ENCODE measurements around the gene OVCH2. TPM values are rescaled to one million over a fixed set of nuclear protein-coding genes. Genes with fewer than 3 reads are reported as not detected.

Gene OVCH2
- polyA plus RNA-seq, 1 donor from 2014 or later = not detected

GRCh38 chr11:7667460-7667859 is 38.8 kb downstream of the OVCH2 start:
- Histone ChIP-seq H2AFZ (ENCODE audit: low read depth, low read length) (no peak overlapping the region), H3F3A (ENCODE audit: insufficient read depth, low read length, poor library complexity, severe bottlenecking) (no peaks in the 10 kb centered on the region), H3K9me3 (ENCODE audit: low read length) (no peaks in the 10 kb centered on the region), H4K20me1 (ENCODE audit: insufficient read depth) (no peaks in the 10 kb centered on the region), H3K27me3 (ENCODE audit: insufficient read depth, low read depth, low read length) (peaks cover 9% of the 10 kb centered on the region), H3K36me3 (ENCODE audit: insufficient read depth, low read length) (no peaks in the 10 kb centered on the region), H3K9me2 (ENCODE audit: insufficient read depth, low read length) (no peaks in the 10 kb centered on the region), H3K9ac (ENCODE audit: low read length) (no peak overlapping the region), H3K79me2 (replicated peaks; ENCODE audit: insufficient read depth, low read length) (no peaks in the 10 kb centered on the region), H3K27ac (ENCODE audit: low read length) (no peak overlapping the region), H3K4me3 (ENCODE audit: low read length) (no peak overlapping the region), H3K4me2 (ENCODE audit: low read length) (no peak overlapping the region)
- TF ChIP-seq SMC3 (conservative IDR thresholded peaks at IDR 0.05; ENCODE audit: poor library complexity) (no peak), POLR2AphosphoS5 (IDR thresholded peaks at IDR 0.05) (no peak), MXI1 (conservative IDR thresholded peaks at IDR 0.05; ENCODE audit: poor library complexity, severe bottlenecking) (no peak), EP300 (conservative IDR thresholded peaks at IDR 0.05; ENCODE audit: poor library complexity, severe bottlenecking) (no peak), REST (IDR thresholded peaks at IDR 0.05; ENCODE audit: borderline replicate concordance) (no peak), RAD21 (conservative IDR thresholded peaks at IDR 0.05) (no peak), EZH2 (IDR thresholded peaks at IDR 0.05; ENCODE audit: borderline replicate concordance, insufficient read depth, low read length, poor library complexity, severe bottlenecking) (no peak), CTCF (IDR thresholded peaks at IDR 0.05; ENCODE audit: poor library complexity, severe bottlenecking) (no peak), TAF1 (IDR thresholded peaks at IDR 0.05; ENCODE audit: low read depth) (no peak)

GRCh38 chr11:7666292-7666866 is 39.9 kb downstream of the OVCH2 start:
- no peaks in the 10 kb centered on the region for H3F3A ChIP-seq (ENCODE audit: insufficient read depth, low read length, poor library complexity, severe bottlenecking)

More at GRCh38 chr11:7666292-7666866, 39.9 kb downstream of the OVCH2 start:
- no peak overlapping the region for H3K9ac ChIP-seq (ENCODE audit: low read length)
- H3K9me3 ChIP-seq (ENCODE audit: low read length) = no peaks in the 10 kb centered on the region
- H3K79me2 ChIP-seq (replicated peaks; ENCODE audit: insufficient read depth, low read length) = no peaks in the 10 kb centered on the region
- no peak overlapping the region for H3K27ac ChIP-seq (ENCODE audit: low read length)
- H4K20me1 ChIP-seq (ENCODE audit: insufficient read depth) = no peaks in the 10 kb centered on the region
- H3K27me3 ChIP-seq (ENCODE audit: insufficient read depth, low read depth, low read length) = no peaks in the 10 kb centered on the region
- no peak overlapping the region for H2AFZ ChIP-seq (ENCODE audit: low read depth, low read length)
- no peak overlapping the region for H3K4me2 ChIP-seq (ENCODE audit: low read length)
- no peak overlapping the region for H3K4me3 ChIP-seq (ENCODE audit: low read length)
- no peaks in the 10 kb centered on the region for H3K36me3 ChIP-seq (ENCODE audit: insufficient read depth, low read length)
- H3K9me2 ChIP-seq (ENCODE audit: insufficient read depth, low read length) = no peaks in the 10 kb centered on the region
- no peak for TF ChIP-seq CTCF (IDR thresholded peaks at IDR 0.05; ENCODE audit: poor library complexity, severe bottlenecking)
